Bronchial epithelial cell (primary cell): ENCODE results near the gene EFNA3. TPM values are rescaled to one million over a fixed set of nuclear protein-coding genes. Genes with fewer than 3 reads are reported as not detected.

ENCODE experiments used
- DNase-seq: peaks from one replicate; pipeline ENCODE4 v3.0.0-alpha.2; 2010; ENCODE audit warnings: low read depth
- FAIRE-seq: peaks from 2 replicates; lab custom pipeline; 2011; peaks lifted over from hg19 to GRCh38; lab: Jason Lieb, UNC
- H3K27me3 ChIP-seq: 2 replicates; pipeline ENCODE4 v1.5.1; 2011; ENCODE audit warnings: low read length; ENCODE audit not compliant: control insufficient read depth, insufficient read depth
- H3K36me3 ChIP-seq: 2 replicates; pipeline ENCODE4 v1.5.1; 2011; ENCODE audit warnings: low read length; ENCODE audit not compliant: control insufficient read depth, insufficient read depth
- H3K4me3 ChIP-seq: 2 replicates; pipeline ENCODE4 v1.5.1; 2011; ENCODE audit warnings: mild to moderate bottlenecking, low read depth, low read length, control low read depth
- CTCF ChIP-seq: IDR thresholded peaks from 2 replicates; pipeline ENCODE4 v1.5.1; 2011; ENCODE audit warnings: mild to moderate bottlenecking, moderate library complexity, low read length, control low read depth, inconsistent platforms; ENCODE audit not compliant: insufficient read depth, severe bottlenecking
- total RNA-seq: library from RNA; depleted of rRNA; stranded (reverse); fragments of >200 nt; gene quantifications from 2 replicates; pipeline ENCODE4 v1.2.1, GENCODE V29; 2014

EFNA3 gene
- total RNA-seq, 1 donor from 2014 or later: 3.7 TPM

- DNase-seq (peak; percentile 59), FAIRE-seq (no peak)
- Histone ChIP-seq H3K36me3 (no peaks in the 10 kb centered on the region), H3K4me3 (no peak overlapping the region), H3K27me3 (peaks cover 2% of the 10 kb centered on the region)
- peak; percentile 56 for TF ChIP-seq CTCF
Observed at GRCh38 chr1:155093911-155094621, 15.4 kb downstream of the EFNA3 start.

DNA sequence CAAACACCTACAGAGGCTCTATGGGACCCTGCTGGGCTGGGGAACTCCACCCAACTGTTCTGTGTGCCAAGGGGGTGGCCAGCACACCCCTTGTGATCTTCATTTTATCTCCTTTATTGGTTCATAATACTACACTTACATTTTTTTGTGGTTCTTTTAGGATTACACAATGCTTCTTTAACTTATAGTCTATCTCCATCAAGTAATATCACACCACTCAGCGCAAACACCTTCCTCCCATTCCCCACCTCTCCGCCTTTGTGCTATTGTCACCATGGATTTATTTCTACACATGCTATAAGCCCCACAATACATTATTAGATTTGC lies 15.9 kb downstream of the EFNA3 start:
- TF ChIP-seq CTCF: no peak
- Histone ChIP-seq H3K4me3 (no peak overlapping the region), H3K36me3 (no peaks in the 10 kb centered on the region), H3K27me3 (peaks cover 2% of the 10 kb centered on the region)
- no peak for DNase-seq
- FAIRE-seq: no peak

DNA sequence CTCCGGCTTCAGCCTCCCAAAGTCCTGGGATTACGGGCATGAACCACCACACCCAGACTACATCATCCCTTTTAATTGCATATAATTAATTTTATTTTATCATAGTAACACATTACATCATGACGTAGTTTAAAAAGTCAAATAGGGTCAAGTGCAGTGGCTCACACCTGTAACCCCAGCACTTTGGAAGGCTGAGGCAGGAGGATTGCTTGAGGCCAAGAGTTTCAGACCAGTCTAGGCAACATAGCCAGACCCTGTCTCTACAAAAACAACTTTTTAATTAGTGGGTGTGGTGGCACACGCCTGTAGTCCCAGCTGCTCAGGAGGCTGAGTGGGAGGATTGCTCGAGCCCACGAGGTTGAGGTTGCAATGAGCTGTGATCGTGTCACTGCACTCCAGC lies 20.7 kb downstream of the EFNA3 start:
- DNase-seq: no peak
- no peak for TF ChIP-seq CTCF
- no peaks in the 10 kb centered on the region for H3K36me3 ChIP-seq
- no peak overlapping the region for H3K4me3 ChIP-seq
- no peaks in the 10 kb centered on the region for H3K27me3 ChIP-seq
- no peak for FAIRE-seq

- TF ChIP-seq CTCF: no peak
- no peaks in the 10 kb centered on the region for H3K36me3 ChIP-seq
- H3K4me3 ChIP-seq: no peak overlapping the region
- DNase-seq: no peak
- no peak for FAIRE-seq
- H3K27me3 ChIP-seq: no peaks in the 10 kb centered on the region
Observed at GRCh38 chr1:155103325-155103724, 24.7 kb downstream of the EFNA3 start.

DNA sequence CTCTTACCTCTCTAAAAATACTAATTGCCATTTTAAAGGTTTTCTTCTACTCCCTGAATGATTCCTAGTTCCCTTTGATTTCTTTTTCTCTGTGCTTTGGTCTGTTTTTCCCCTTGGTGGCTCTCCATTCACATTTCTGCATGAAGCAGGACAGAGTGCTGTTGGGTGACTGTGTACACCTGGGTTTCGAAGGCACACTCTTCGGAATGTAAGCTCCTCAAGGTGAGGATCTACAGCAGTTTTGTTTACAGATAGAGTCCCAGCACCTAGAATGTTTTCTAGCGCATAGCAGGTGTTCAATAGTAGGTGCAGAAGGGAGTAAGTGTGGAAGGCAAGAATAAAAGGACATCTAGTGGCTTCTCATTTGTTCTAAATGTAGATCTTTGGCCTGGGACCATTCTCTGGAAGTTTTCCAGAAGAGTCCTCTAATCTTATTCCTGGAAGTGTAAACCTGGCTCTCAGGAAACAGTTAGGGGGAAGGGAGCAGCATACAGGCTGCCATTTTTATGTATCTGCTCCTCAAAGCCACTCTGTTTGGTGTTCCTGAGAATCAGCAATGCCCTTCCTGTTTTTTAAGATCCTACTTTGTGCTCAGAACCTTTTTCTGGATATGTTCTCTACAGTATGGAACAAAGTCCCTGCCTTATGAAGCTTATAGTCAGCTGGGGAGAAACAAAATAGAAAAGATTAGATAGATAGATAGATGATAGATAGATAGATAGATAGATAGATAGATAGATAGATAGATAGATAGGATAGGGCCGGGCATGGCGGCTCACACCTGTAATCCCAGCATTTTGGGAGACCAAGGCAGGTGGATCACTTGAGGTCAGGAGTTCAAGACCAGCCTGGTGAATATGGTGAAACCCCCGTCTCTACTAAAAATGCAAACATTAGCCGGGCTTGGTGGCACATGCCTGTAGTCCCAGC lies 26.2 kb downstream of the EFNA3 start:
- DNase-seq (no peak), FAIRE-seq (no peak)
- H3K27me3 ChIP-seq: no peaks in the 10 kb centered on the region
- no peaks in the 10 kb centered on the region for H3K36me3 ChIP-seq
- no peak overlapping the region for H3K4me3 ChIP-seq
- no peak for TF ChIP-seq CTCF
